Measurements from ENCODE around the gene SNTA1.

The SNTA1 gene

DNA sequence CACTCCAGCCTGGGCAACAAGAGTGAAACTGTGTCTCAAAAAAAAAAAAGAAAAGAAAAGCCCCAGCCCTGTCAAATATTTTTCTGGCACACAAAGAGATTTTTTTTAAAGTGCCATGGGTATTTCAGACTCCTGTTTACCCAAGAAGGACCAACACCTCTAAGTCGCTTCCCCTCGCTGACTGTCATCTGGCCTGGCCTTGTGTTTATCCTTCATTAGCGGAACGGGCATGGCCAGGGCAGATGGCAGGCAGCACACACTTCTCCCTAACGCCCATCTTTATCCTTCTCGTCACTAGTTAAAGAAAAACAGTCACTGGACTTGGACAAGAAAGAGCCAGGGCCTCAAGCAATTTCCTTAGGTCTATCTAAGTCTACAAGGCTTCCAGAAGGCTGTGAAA is 39.0 kb upstream of the SNTA1 start:
- Histone ChIP-seq H3K18ac (ENCODE audit: low read length) (no peak overlapping the region), H3K79me1 (ENCODE audit: low read depth, low read length) (no peaks in the 10 kb centered on the region), H3K4me2 (ENCODE audit: insufficient read depth, low read length, poor library complexity, severe bottlenecking) (no peak overlapping the region), H4K8ac (ENCODE audit: low read depth, low read length) (no peak overlapping the region), H3K9ac (ENCODE audit: low read depth, low read length, poor library complexity) (no peak overlapping the region), H3K9me3 (replicated peaks in 1 of 2; ENCODE audit: control insufficient read depth in 2 of 2, insufficient read depth in 1 of 2, low read depth in 1 of 2, low read length in 2 of 2) (no peaks in the 10 kb centered on the region), H3K4me1 (ENCODE audit: control insufficient read depth in 2 of 2, insufficient read depth in 1 of 2, low read depth in 1 of 2, low read length in 2 of 2) (peaks cover 0 to 2% of the 10 kb centered on the region in 2 donors), H3K36me3 (replicated peaks in 1 of 2; ENCODE audit: control insufficient read depth in 2 of 2, insufficient read depth in 2 of 2, low read length in 2 of 2) (no peaks in the 10 kb centered on the region), H3K4me3 (ENCODE audit: low read length in 2 of 2) (no peak overlapping the region), H2BK5ac (ENCODE audit: low read length) (no peak overlapping the region), H2BK120ac (ENCODE audit: low read depth, low read length) (no peak overlapping the region), H3K4ac (ENCODE audit: low read length) (no peak overlapping the region), H3K23ac (ENCODE audit: low read depth, low read length, poor library complexity) (no peak overlapping the region), H3K27me3 (ENCODE audit: control insufficient read depth in 3 of 3, insufficient read depth in 3 of 3, low read depth in 1 of 3, low read length in 3 of 3) (peaks cover 0 to 6% (median 0%) of the 10 kb centered on the region in 3 experiments), H2BK12ac (ENCODE audit: low read length) (no peak overlapping the region), H2AFZ (ENCODE audit: low read length) (no peak overlapping the region), H2AK5ac (ENCODE audit: low read depth, low read length) (no peak overlapping the region), H3K27ac (replicated peaks; ENCODE audit: low read length) (no peak overlapping the region), H3K14ac (ENCODE audit: low read length) (no peak overlapping the region), H4K91ac (ENCODE audit: low read depth, low read length, poor library complexity) (no peak overlapping the region), H2BK15ac (ENCODE audit: low read length) (no peak overlapping the region)
- WGBS, 2 donors (ENCODE audit: extremely low coverage in 2 of 2, insufficient read length in 2 of 2, insufficient replicate concordance in 1 of 2), result no CpG with 5 or more reads among the region's 6 CpGs
- no peak for DNase-seq (ENCODE audit: low spot score)

DNA sequence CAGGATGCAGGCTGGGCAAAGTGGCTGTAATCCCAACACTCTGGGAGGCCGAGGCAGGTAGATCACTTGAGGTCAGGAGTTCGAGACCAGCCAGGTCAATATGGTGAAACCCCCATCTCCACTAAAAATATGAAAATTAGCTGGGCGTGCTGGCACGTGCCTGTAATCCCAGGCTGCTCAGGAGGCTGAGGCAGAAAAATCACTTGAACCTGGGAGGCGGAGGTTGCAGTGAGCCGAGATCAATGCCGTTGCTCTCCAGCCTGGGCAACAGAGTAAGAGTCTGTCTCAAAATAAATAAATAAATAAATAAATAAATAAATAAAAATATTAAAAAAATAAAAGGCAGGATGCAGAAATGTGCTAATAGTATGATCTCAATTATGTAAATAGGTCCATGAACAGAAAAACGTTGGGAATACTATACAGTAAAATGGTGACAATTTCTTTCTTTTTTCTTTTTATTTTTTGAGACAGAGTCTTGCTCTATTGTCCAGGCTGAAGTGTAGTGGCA is 37.9 kb upstream of the SNTA1 start:
- Histone ChIP-seq H3K4me2 (ENCODE audit: insufficient read depth, low read length, poor library complexity, severe bottlenecking) (no peak overlapping the region), H3K4me1 (ENCODE audit: control insufficient read depth in 2 of 2, insufficient read depth in 1 of 2, low read depth in 1 of 2, low read length in 2 of 2) (peaks cover 0 to 2% of the 10 kb centered on the region in 2 donors), H2AFZ (ENCODE audit: low read length) (no peak overlapping the region), H3K27me3 (ENCODE audit: control insufficient read depth in 3 of 3, insufficient read depth in 3 of 3, low read depth in 1 of 3, low read length in 3 of 3) (peaks cover 0 to 7% (median 0%) of the 10 kb centered on the region in 3 experiments), H2BK15ac (ENCODE audit: low read length) (no peak overlapping the region), H3K9me3 (replicated peaks in 1 of 2; ENCODE audit: control insufficient read depth in 2 of 2, insufficient read depth in 1 of 2, low read depth in 1 of 2, low read length in 2 of 2) (no peaks in the 10 kb centered on the region), H3K4ac (ENCODE audit: low read length) (no peak overlapping the region), H3K4me3 (ENCODE audit: low read length in 2 of 2) (no peak overlapping the region), H3K9ac (ENCODE audit: low read depth, low read length, poor library complexity) (no peak overlapping the region), H3K27ac (replicated peaks; ENCODE audit: low read length) (no peak overlapping the region), H2BK12ac (ENCODE audit: low read length) (no peak overlapping the region), H3K14ac (ENCODE audit: low read length) (no peak overlapping the region), H3K18ac (ENCODE audit: low read length) (no peak overlapping the region), H4K8ac (ENCODE audit: low read depth, low read length) (no peak overlapping the region), H4K91ac (ENCODE audit: low read depth, low read length, poor library complexity) (no peak overlapping the region), H2BK5ac (ENCODE audit: low read length) (no peak overlapping the region), H2AK5ac (ENCODE audit: low read depth, low read length) (no peak overlapping the region), H3K79me1 (ENCODE audit: low read depth, low read length) (no peaks in the 10 kb centered on the region), H3K23ac (ENCODE audit: low read depth, low read length, poor library complexity) (no peak overlapping the region), H2BK120ac (ENCODE audit: low read depth, low read length) (no peak overlapping the region), H3K36me3 (replicated peaks in 1 of 2; ENCODE audit: control insufficient read depth in 2 of 2, insufficient read depth in 2 of 2, low read length in 2 of 2) (no peaks in the 10 kb centered on the region)
- no peak for DNase-seq (ENCODE audit: low spot score)
- no CpG with 5 or more reads among the region's 8 CpGs for WGBS, 2 donors (ENCODE audit: extremely low coverage in 2 of 2, insufficient read length in 2 of 2, insufficient replicate concordance in 1 of 2)

DNA sequence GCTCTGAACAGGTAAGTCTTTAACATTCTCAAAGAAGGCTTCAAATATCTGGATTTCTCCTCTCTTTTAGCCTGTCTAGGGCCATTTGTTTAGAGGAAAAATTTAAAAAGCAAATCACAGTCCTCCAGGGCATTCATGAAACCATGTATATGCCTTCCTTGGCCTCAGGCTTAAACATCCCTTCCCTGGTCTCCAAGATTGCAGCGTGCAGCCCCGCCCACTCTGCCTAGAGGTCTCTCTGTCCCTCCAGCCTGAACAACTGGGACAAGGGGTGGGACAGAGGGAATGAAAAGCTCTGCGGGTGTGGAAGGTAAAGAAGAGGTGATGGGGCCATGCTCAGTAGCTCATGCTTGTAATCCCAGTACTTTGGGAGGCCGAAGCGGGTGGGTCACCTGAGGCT is 36.5 kb upstream of the SNTA1 start:
- Histone ChIP-seq H3K27ac (replicated peaks; ENCODE audit: low read length) (no peak overlapping the region), H3K4me2 (ENCODE audit: insufficient read depth, low read length, poor library complexity, severe bottlenecking) (no peak overlapping the region), H3K4ac (ENCODE audit: low read length) (no peak overlapping the region), H2BK5ac (ENCODE audit: low read length) (no peak overlapping the region), H3K36me3 (replicated peaks in 1 of 2; ENCODE audit: control insufficient read depth in 2 of 2, insufficient read depth in 2 of 2, low read length in 2 of 2) (no peaks in the 10 kb centered on the region), H3K4me3 (ENCODE audit: low read length in 2 of 2) (no peak overlapping the region), H3K18ac (ENCODE audit: low read length) (no peak overlapping the region), H3K23ac (ENCODE audit: low read depth, low read length, poor library complexity) (no peak overlapping the region), H3K27me3 (ENCODE audit: control insufficient read depth in 3 of 3, insufficient read depth in 3 of 3, low read depth in 1 of 3, low read length in 3 of 3) (peaks cover 0 to 9% (median 0%) of the 10 kb centered on the region in 3 experiments), H4K91ac (ENCODE audit: low read depth, low read length, poor library complexity) (no peak overlapping the region), H3K4me1 (ENCODE audit: control insufficient read depth in 2 of 2, insufficient read depth in 1 of 2, low read depth in 1 of 2, low read length in 2 of 2) (peaks cover 3 to 6% of the 10 kb centered on the region in 2 donors), H2BK15ac (ENCODE audit: low read length) (no peak overlapping the region), H4K8ac (ENCODE audit: low read depth, low read length) (no peak overlapping the region), H3K9ac (ENCODE audit: low read depth, low read length, poor library complexity) (no peak overlapping the region), H3K14ac (ENCODE audit: low read length) (no peak overlapping the region), H2BK12ac (ENCODE audit: low read length) (no peak overlapping the region), H2AK5ac (ENCODE audit: low read depth, low read length) (no peak overlapping the region), H3K9me3 (replicated peaks in 1 of 2; ENCODE audit: control insufficient read depth in 2 of 2, insufficient read depth in 1 of 2, low read depth in 1 of 2, low read length in 2 of 2) (no peaks in the 10 kb centered on the region), H3K79me1 (ENCODE audit: low read depth, low read length) (no peaks in the 10 kb centered on the region), H2AFZ (ENCODE audit: low read length) (no peak overlapping the region), H2BK120ac (ENCODE audit: low read depth, low read length) (no peak overlapping the region)
- DNase-seq (ENCODE audit: low spot score), result no peak
- no CpG with 5 or more reads among the region's 5 CpGs for WGBS, 2 donors (ENCODE audit: extremely low coverage in 2 of 2, insufficient read length in 2 of 2, insufficient replicate concordance in 1 of 2)

DNA sequence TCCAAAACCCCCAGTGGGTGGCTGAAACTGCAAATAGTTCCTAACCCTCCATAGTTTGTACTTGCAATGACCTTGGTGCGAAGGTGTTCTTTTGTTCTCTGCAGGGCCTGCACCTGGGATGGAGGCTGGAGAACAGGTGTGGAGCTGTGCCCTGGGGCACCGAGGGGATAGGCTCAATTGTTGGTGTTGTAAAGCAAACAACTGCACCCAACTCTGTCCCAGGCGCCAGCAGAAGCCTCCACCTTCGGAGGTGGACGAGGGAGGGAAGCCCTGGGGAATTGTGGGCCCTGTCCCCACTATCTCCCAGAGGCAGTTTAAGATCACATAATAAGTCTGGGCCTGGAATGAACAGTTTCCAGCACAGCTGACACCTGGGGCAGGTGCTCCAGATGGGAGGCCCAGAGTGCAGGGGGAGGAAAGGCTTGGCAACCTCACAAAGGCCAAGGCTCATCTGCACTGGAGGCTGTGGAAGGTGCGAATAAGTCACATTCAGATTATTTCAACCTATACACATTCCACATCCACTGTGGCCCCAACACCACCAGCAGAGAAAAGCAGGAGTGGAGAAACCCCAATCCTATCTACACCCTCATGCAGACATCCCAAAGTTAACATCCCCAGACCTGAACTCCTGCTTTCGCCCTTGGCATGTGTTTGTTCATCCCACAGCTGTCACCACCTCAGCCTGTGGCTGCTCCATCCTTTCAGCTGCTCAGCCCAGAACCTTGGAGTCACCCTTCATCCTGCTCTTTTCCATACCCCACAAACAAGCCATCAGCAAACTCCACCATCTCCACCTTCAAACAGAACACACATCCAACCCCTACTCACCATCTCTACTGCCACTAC is 34.0 kb upstream of the SNTA1 start:
- no peak overlapping the region for H3K4ac ChIP-seq (ENCODE audit: low read length)
- no peak overlapping the region for H3K14ac ChIP-seq (ENCODE audit: low read length)
- no peak overlapping the region for H3K4me3 ChIP-seq (ENCODE audit: low read length in 2 of 2)
- H2BK12ac ChIP-seq (ENCODE audit: low read length), result no peak overlapping the region
- no peak overlapping the region for H3K4me2 ChIP-seq (ENCODE audit: insufficient read depth, low read length, poor library complexity, severe bottlenecking)
- peaks cover 0 to 16% (median 2%) of the 10 kb centered on the region in 3 experiments for H3K27me3 ChIP-seq (ENCODE audit: control insufficient read depth in 3 of 3, insufficient read depth in 3 of 3, low read depth in 1 of 3, low read length in 3 of 3)
- H4K8ac ChIP-seq (ENCODE audit: low read depth, low read length), result no peak overlapping the region
- no peak overlapping the region for H4K91ac ChIP-seq (ENCODE audit: low read depth, low read length, poor library complexity)
- no peak overlapping the region for H2AFZ ChIP-seq (ENCODE audit: low read length)
- H2AK5ac ChIP-seq (ENCODE audit: low read depth, low read length), result no peak overlapping the region
- H3K4me1 ChIP-seq (ENCODE audit: control insufficient read depth in 2 of 2, insufficient read depth in 1 of 2, low read depth in 1 of 2, low read length in 2 of 2), result peaks cover 3 to 6% of the 10 kb centered on the region in 2 donors
- H2BK15ac ChIP-seq (ENCODE audit: low read length), result no peak overlapping the region
- H3K9ac ChIP-seq (ENCODE audit: low read depth, low read length, poor library complexity), result no peak overlapping the region
- DNase-seq (ENCODE audit: low spot score), result no peak
- no peak overlapping the region for H2BK5ac ChIP-seq (ENCODE audit: low read length)
- H3K36me3 ChIP-seq (replicated peaks in 1 of 2; ENCODE audit: control insufficient read depth in 2 of 2, insufficient read depth in 2 of 2, low read length in 2 of 2), result no peaks in the 10 kb centered on the region
- no peak overlapping the region for H3K18ac ChIP-seq (ENCODE audit: low read length)
- H3K79me1 ChIP-seq (ENCODE audit: low read depth, low read length), result no peaks in the 10 kb centered on the region
- no peak overlapping the region for H2BK120ac ChIP-seq (ENCODE audit: low read depth, low read length)
- H3K23ac ChIP-seq (ENCODE audit: low read depth, low read length, poor library complexity), result no peak overlapping the region
- H3K9me3 ChIP-seq (replicated peaks in 1 of 2; ENCODE audit: control insufficient read depth in 2 of 2, insufficient read depth in 1 of 2, low read depth in 1 of 2, low read length in 2 of 2), result peaks cover 0 to 2% of the 10 kb centered on the region in 2 donors
- no peak overlapping the region for H3K27ac ChIP-seq (replicated peaks; ENCODE audit: low read length)
- no CpG with 5 or more reads among the region's 7 CpGs for WGBS, 2 donors (ENCODE audit: extremely low coverage in 2 of 2, insufficient read length in 2 of 2, insufficient replicate concordance in 1 of 2)
